Activated T-cell treated with anti-CD3 and anti-CD28 coated beads, Interleukin-2, amount 50 U/mL, for 4 hours (primary cell): ENCODE results near the gene SCN1B. TPM values are rescaled to one million over a fixed set of nuclear protein-coding genes. Genes with fewer than 3 reads are reported as not detected.

ENCODE experiments used
- ATAC-seq, 2 donors: fragments of 200-7000 bp; cut with Tn5 transposase; one replicate each; pipeline ENCODE4 v1.10.0; 2021
- DNase-seq: peaks from one replicate; pipeline ENCODE4 v3.0.0-alpha.2; 2020
- H3K27me3 Mint-ChIP-seq: one replicate; pipeline ENCODE4 v1.8.0; 2021; ENCODE audit warnings: low read depth, mixed read lengths
- H3K36me3 Mint-ChIP-seq: one replicate; pipeline ENCODE4 v1.8.0; 2022; ENCODE audit warnings: mixed read lengths; ENCODE audit not compliant: insufficient read depth
- H3K4me1 Mint-ChIP-seq: one replicate; pipeline ENCODE4 v1.8.0; 2021; ENCODE audit warnings: low read depth, mixed read lengths
- H3K4me3 Mint-ChIP-seq: one replicate; pipeline ENCODE4 v1.8.0; 2021; ENCODE audit warnings: mild to moderate bottlenecking, moderate library complexity, mixed read lengths
- H3K9me3 Mint-ChIP-seq: one replicate; pipeline ENCODE4 v1.8.0; 2021; ENCODE audit warnings: mixed read lengths
- total RNA-seq, 3 donors: library from RNA; stranded (reverse); gene quantifications; one replicate each; pipeline ENCODE4 v1.2.1, GENCODE V29; 2021

Gene SCN1B
- total RNA-seq, 3 donors from 2014 or later: 1.1 to 2.3 (median 1.2) TPM

DNA sequence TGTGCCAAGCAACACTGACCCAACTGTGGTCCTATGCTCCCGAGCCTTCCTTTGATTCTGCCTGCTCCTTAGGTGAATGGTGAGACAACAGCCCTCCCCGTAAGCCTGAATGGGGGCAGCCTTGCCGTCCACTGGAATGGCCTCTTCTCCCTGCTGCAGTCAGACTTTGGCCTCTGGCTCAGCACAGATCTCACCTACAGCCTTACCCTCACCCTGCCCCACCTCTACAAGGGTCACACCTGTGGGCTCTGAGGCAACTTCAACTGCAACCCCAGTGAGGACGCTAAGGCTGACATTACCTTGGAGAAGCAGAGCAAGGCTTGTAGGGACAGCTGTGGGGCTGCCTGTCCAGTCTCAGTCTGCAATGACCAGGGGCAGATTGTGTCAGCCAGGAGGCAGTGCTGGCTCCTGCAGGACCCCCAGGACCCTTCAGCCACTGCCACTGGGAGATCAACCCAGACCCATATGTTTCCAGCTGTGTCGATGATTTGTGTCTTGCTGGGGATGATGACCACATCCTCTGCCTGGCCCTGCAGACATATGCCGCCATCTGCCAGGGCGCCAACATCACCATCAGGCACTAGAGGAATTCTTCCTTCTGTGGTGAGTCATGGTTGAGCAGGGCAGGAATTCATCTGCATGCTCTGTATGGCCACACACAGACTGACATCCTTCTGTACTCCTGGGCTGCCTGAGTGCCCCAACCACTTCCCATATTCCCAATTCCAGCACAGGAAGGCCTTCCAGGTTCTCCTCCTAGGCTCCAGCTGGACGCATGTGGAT lies 58.1 kb downstream of the SCN1B start:
- no peak for ATAC-seq
- no peak overlapping the region for H3K4me3 Mint-ChIP-seq

DNA sequence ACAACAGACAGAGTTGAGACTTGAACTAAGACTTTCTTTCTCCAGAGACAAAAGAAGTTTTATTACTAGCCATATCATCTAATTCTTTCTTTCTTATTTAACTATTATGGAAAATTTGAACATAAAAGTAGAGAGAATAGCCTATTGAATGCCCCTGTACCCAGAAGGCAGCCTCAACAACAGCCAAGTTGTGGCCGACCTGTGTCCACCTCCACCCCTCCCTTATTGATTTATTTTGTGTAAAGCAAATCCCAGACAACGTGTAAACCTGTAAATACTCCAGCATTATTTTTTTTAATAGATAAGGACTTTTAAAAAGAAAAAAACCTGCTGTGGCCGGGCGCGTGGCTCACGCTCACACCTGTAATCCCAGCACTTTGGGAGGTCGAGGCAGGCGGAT lies 59.3 kb downstream of the SCN1B start:
- Mint-ChIP-seq H3K4me1 (peaks cover 16% of the 10 kb centered on the region), H3K36me3 (no peaks in the 10 kb centered on the region), H3K4me3 (no peak overlapping the region), H3K9me3 (no peaks in the 10 kb centered on the region), H3K27me3 (peaks cover 4% of the 10 kb centered on the region)
- DNase-seq: no peak
- ATAC-seq: no peak

More for the DNA sequence above, 58.1 kb downstream of the SCN1B start:
- no peaks in the 10 kb centered on the region for H3K9me3 Mint-ChIP-seq
- no peaks in the 10 kb centered on the region for H3K36me3 Mint-ChIP-seq
- peaks cover 4% of the 10 kb centered on the region for H3K27me3 Mint-ChIP-seq
- DNase-seq: no peak
- H3K4me1 Mint-ChIP-seq: peaks cover 16% of the 10 kb centered on the region

Other genes starting within 250 kb of the SCN1B start
- gene ZNF30, start 103.6 kb upstream of the SCN1B start, total RNA-seq: 1 to 10 TPM; 4.7 to 6.1 (median 4.8) TPM
- gene ZNF792, start 66.2 kb upstream of the SCN1B start, total RNA-seq: 1 to 10 TPM; 2.4 to 2.6 (median 2.6) TPM
- gene GRAMD1A, start 30.1 kb upstream of the SCN1B start, total RNA-seq: 100 to 1,000 TPM; 162 to 192 (median 170) TPM
- gene HPN, start 11.3 kb downstream of the SCN1B start, total RNA-seq: under 1 TPM in 2 of 3 donors, not detected in 1; 0.26 to 0.38 TPM
- under 1 TPM; 0.23 to 0.63 (median 0.41) TPM for gene FXYD3, start 85.4 kb downstream of the SCN1B start, total RNA-seq
- under 1 TPM in 1 of 3 donors, not detected in 2; 0.14 TPM for gene LGI4, start 104.6 kb downstream of the SCN1B start, total RNA-seq
- 1 to 10 TPM in 2 of 3 donors, under 1 TPM in 1; 0.95 to 1.6 (median 1.4) TPM for gene FXYD1, start 108.4 kb downstream of the SCN1B start, total RNA-seq
- under 1 TPM in 1 of 3 donors, not detected in 2; 0.48 TPM for gene FXYD7, start 112.8 kb downstream of the SCN1B start, total RNA-seq
- gene FXYD5, start 124.3 kb downstream of the SCN1B start, total RNA-seq: 100 to 1,000 TPM; 363 to 466 (median 421) TPM
- gene FAM187B, start 198.3 kb downstream of the SCN1B start, total RNA-seq: not detected
- 10 to 100 TPM; 14.0 to 18.7 (median 17.1) TPM for gene LSR, start 218.5 kb downstream of the SCN1B start, total RNA-seq
- 100 to 1,000 TPM; 130 to 145 (median 144) TPM for gene USF2, start 238.5 kb downstream of the SCN1B start, total RNA-seq